A549 (cell line): ENCODE data around the gene IPMK. TPM values are rescaled to one million over a fixed set of nuclear protein-coding genes. Genes with fewer than 3 reads are reported as not detected.
A peak's percentile ranks its signal among the peaks of the same experiment; 100 is the strongest.

Experiments used
- BCL3 ChIP-seq: fragments of >200 bp; sonication (Bioruptor Twin); formaldehyde crosslinking; IDR thresholded peaks from 3 replicates; pipeline ENCODE4 v1.6.1; 2016
- BHLHE40 ChIP-seq: IDR thresholded peaks from 2 replicates; pipeline ENCODE4 v1.6.1; 2012; ENCODE audit warnings: low read depth, low read length, inconsistent platforms
- CHD2 ChIP-seq: fragments of 150-350 bp; IDR thresholded peaks from 2 replicates; pipeline ENCODE4 v1.6.1; 2014; ENCODE audit warnings: low read length; ENCODE audit not compliant: partially characterized antibody
- CTCF ChIP-seq: fragments of >200 bp; sonication (Bioruptor Twin); formaldehyde crosslinking; IDR thresholded peaks from 3 replicates; pipeline ENCODE4 v1.5.1; 2016
- E2F6 ChIP-seq: IDR thresholded peaks from 2 replicates; pipeline ENCODE4 v1.6.1; 2012; ENCODE audit warnings: low read depth, borderline replicate concordance
- EHMT2 ChIP-seq: fragments of 200-600 bp; sonication (generic); IDR thresholded peaks from 2 replicates; pipeline ENCODE4 v1.6.1; 2016; ENCODE audit warnings: antibody characterized with exemption, low read depth, mild to moderate bottlenecking, moderate library complexity
- ELK1 ChIP-seq: fragments of 150-350 bp; IDR thresholded peaks from 2 replicates; pipeline ENCODE4 v1.6.1; 2014; ENCODE audit warnings: low read depth, mild to moderate bottlenecking, low read length
- FOSB ChIP-seq: fragments of 250-450 bp; sonication (Bioruptor Pico); IDR thresholded peaks from 2 replicates; pipeline ENCODE4 v1.5.0; 2020; ENCODE audit warnings: mild to moderate bottlenecking, moderate library complexity
- HEYL ChIP-seq: fragments of 250-450 bp; sonication (Bioruptor Pico); IDR thresholded peaks from 2 replicates; pipeline ENCODE4 v1.8.0; 2021; ENCODE audit warnings: mild to moderate bottlenecking, moderate library complexity
- HOXA7 ChIP-seq: fragments of 250-450 bp; sonication (Bioruptor Pico); IDR thresholded peaks from 2 replicates; pipeline ENCODE4 v1.5.0; 2020; ENCODE audit warnings: mild to moderate bottlenecking, moderate library complexity
- JUN ChIP-seq, 2 experiments: fragments of >200 bp; sonication (Bioruptor Twin); formaldehyde crosslinking; IDR thresholded peaks; 2 replicates in 1 of 2; 3 replicates in 1 of 2; pipeline ENCODE4 v1.6.1; 2016 to 2017
- JUNB ChIP-seq: fragments of >200 bp; sonication (Bioruptor Twin); formaldehyde crosslinking; IDR thresholded peaks from 2 replicates; pipeline ENCODE4 v1.6.1; 2016
- KDM1A ChIP-seq: fragments of 200-600 bp; sonication (generic); IDR thresholded peaks from 2 replicates; pipeline ENCODE4 v1.6.1; 2016; ENCODE audit warnings: low read depth, mild to moderate bottlenecking
- KDM5A ChIP-seq: fragments of 200-600 bp; sonication (generic); IDR thresholded peaks from 2 replicates; pipeline ENCODE4 v1.6.1; 2016; ENCODE audit warnings: antibody characterized with exemption, mild to moderate bottlenecking
- MAZ ChIP-seq: fragments of 150-350 bp; IDR thresholded peaks from 2 replicates; pipeline ENCODE4 v1.6.1; 2014; ENCODE audit warnings: antibody characterized with exemption, low read depth, low read length, borderline replicate concordance
- NFE2L2 ChIP-seq: fragments of 150-350 bp; conservative IDR thresholded peaks from 2 replicates; pipeline ENCODE4 v1.6.1; 2014; ENCODE audit warnings: low read length
- NR3C1 ChIP-seq: fragments of >200 bp; sonication (Bioruptor Twin); formaldehyde crosslinking; IDR thresholded peaks from 3 replicates; pipeline ENCODE4 v1.6.1; 2017
- POLR2AphosphoS2 ChIP-seq: conservative IDR thresholded peaks from 2 replicates; pipeline ENCODE4 v1.6.1; 2012; ENCODE audit warnings: low read length, improper control_type of control experiment, inconsistent platforms
- RAD21 ChIP-seq, 2 experiments: fragments of >200 bp in 1 of 2; sonication (Bioruptor Twin) in 1 of 2; formaldehyde crosslinking in 1 of 2; IDR thresholded peaks in 1 of 2; conservative IDR thresholded peaks in 1 of 2; 2 replicates in 1 of 2; 3 replicates in 1 of 2; pipeline ENCODE4 v1.6.1; 2012 to 2018; ENCODE audit warnings: inconsistent platforms in 1 of 2
- REST ChIP-seq: fragments of 200-600 bp; sonication (generic); IDR thresholded peaks from 2 replicates; pipeline ENCODE4 v1.6.1; 2016; ENCODE audit warnings: antibody characterized with exemption, mild to moderate bottlenecking, moderate library complexity
- SREBF2 ChIP-seq: fragments of 450-650 bp; IDR thresholded peaks from 2 replicates; pipeline ENCODE4 v1.6.1; 2014; ENCODE audit warnings: mild to moderate bottlenecking, moderate library complexity
- USF2 ChIP-seq: fragments of 450-650 bp; IDR thresholded peaks from 2 replicates; pipeline ENCODE4 v1.6.1; 2014; ENCODE audit warnings: antibody characterized with exemption
- ZC3H11A ChIP-seq: fragments of 450-650 bp; IDR thresholded peaks from 2 replicates; pipeline ENCODE4 v1.6.1; 2014; ENCODE audit warnings: antibody characterized with exemption, mild to moderate bottlenecking
- ZFP36 ChIP-seq: fragments of 450-650 bp; IDR thresholded peaks from 2 replicates; pipeline ENCODE4 v1.6.1; 2014; ENCODE audit warnings: borderline replicate concordance; ENCODE audit not compliant: partially characterized antibody
- ZSCAN20 ChIP-seq: fragments of 250-450 bp; sonication (Bioruptor Pico); IDR thresholded peaks from 2 replicates; pipeline ENCODE4 v1.8.0; 2022; ENCODE audit warnings: mild to moderate bottlenecking, moderate library complexity
- polyA plus RNA-seq, 4 experiments: library from polyadenylated mRNA; depleted of rRNA in 3 of 4; stranded (reverse); fragments of >200 nt; fragmentation: RNase III in 1 of 4; extraction: RNeasy Plus Mini Kit Qiagen cat#74134 plus additional on column Dnase treatment in 1 of 4; gene quantifications; 2 replicates in 3 of 4; 3 replicates in 1 of 4; pipeline ENCODE4 v1.2.3, GENCODE V29; 2011 to 2017
- TF ChIP-seq, protein P1 (sequence below): fragments of 250-450 bp; sonication (Bioruptor Pico); IDR thresholded peaks from 2 replicates; pipeline ENCODE4 v1.5.0; 2020; ENCODE audit warnings: low read depth, mild to moderate bottlenecking, moderate library complexity
- TF ChIP-seq, protein P2 (sequence below): IDR thresholded peaks from 2 replicates; pipeline ENCODE4 v1.6.1; 2012

Gene IPMK
- polyA plus RNA-seq, 2 of the 4 experiments (the other 2 are of a cell fraction): 2.9 to 5.6 TPM

GRCh38 chr10:58268946-58269781 is 1.5 kb upstream of the IPMK start, which contains the start of gene CISD1 (continued):
- peak; percentile 80 for TF ChIP-seq USF2
- TF ChIP-seq POLR2AphosphoS2: no peak
- TF ChIP-seq CHD2: peak; percentile 40
- TF ChIP-seq MAZ: no peak
- no peak for TF ChIP-seq KDM1A
- no peak for TF ChIP-seq ZFP36
- no peak for TF ChIP-seq NR3C1
- TF ChIP-seq RAD21 (conservative IDR thresholded peaks at IDR 0.05 in 1 of 2, IDR thresholded peaks at IDR 0.05 in 1 of 2): no peak
- no peak for TF ChIP-seq NFE2L2
- TF ChIP-seq EHMT2: no peak
- TF ChIP-seq REST: peak; percentile 59
- TF ChIP-seq, protein P1, sequence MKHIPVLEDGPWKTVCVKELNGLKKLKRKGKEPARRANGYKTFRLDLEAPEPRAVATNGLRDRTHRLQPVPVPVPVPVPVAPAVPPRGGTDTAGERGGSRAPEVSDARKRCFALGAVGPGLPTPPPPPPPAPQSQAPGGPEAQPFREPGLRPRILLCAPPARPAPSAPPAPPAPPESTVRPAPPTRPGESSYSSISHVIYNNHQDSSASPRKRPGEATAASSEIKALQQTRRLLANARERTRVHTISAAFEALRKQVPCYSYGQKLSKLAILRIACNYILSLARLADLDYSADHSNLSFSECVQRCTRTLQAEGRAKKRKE (CRISPR knock-in tag): 0 out of 2 replicates have a peak, but pooled peaks have one; percentile 33
- TF ChIP-seq JUNB: no peak
- no peak for TF ChIP-seq SREBF2
- TF ChIP-seq ZC3H11A: no peak
- no peak for TF ChIP-seq HOXA7
- no peak for TF ChIP-seq HEYL
- TF ChIP-seq CTCF: no peak
- peak; percentile 65 for TF ChIP-seq BHLHE40
- TF ChIP-seq FOSB (CRISPR knock-in tag): no peak
- TF ChIP-seq BCL3: no peak; the same call in 2 of the 3 replicates
- peak; percentile 91 for TF ChIP-seq E2F6
- no peak for TF ChIP-seq KDM5A
- TF ChIP-seq ZSCAN20 (CRISPR knock-in tag): no peak
- TF ChIP-seq, protein P2, sequence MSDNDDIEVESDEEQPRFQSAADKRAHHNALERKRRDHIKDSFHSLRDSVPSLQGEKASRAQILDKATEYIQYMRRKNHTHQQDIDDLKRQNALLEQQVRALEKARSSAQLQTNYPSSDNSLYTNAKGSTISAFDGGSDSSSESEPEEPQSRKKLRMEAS: peak; percentile 96
- TF ChIP-seq ELK1: no peak
- TF ChIP-seq JUN (IDR thresholded peaks at IDR 0.05): peak in 1 of 2 experiments; percentile 75; a peak in 3 of 5 replicates
